GM19452 (cell line): ENCODE data around the gene NXPH2.
"Not testable (repeated sequence)": the region's sequence is repeated elsewhere in the genome, so short reads cannot be mapped to it uniquely, and the experiment has no call there.

Experiments
- ATAC-seq: cut with Tn5 transposase; IDR thresholded peaks from one replicate; pipeline ENCODE4 v1.9.1; 2021; ENCODE audit not compliant: unreplicated experiment

NXPH2 gene

GRCh38 chr2:138757384-138757783 lies 22.8 kb downstream of the NXPH2 start:
- ATAC-seq = no peak

GRCh38 chr2:138752197-138752956 lies 27.8 kb downstream of the NXPH2 start:
- no peak for ATAC-seq

- no peak for ATAC-seq
Observed at GRCh38 chr2:138744713-138745112, 35.5 kb downstream of the NXPH2 start.

GRCh38 chr2:138742441-138743057 lies 37.6 kb downstream of the NXPH2 start:
- ATAC-seq = no peak

- no peak for ATAC-seq
Observed at GRCh38 chr2:138741851-138742250, 38.3 kb downstream of the NXPH2 start.

- ATAC-seq = not testable (repeated sequence)
Observed at GRCh38 chr2:138737009-138737554, 43.1 kb downstream of the NXPH2 start.

- no peak for ATAC-seq
Observed at GRCh38 chr2:138732651-138733050, 47.5 kb downstream of the NXPH2 start.

GRCh38 chr2:138730497-138731030 lies 49.6 kb downstream of the NXPH2 start:
- peak; percentile 89 for ATAC-seq

GRCh38 chr2:138727956-138728355 lies 52.2 kb downstream of the NXPH2 start:
- ATAC-seq = no peak

- ATAC-seq = no peak
Observed at GRCh38 chr2:138726681-138727080, 53.5 kb downstream of the NXPH2 start.

GRCh38 chr2:138724729-138725459 lies 55.3 kb downstream of the NXPH2 start:
- ATAC-seq = no peak

GRCh38 chr2:138724327-138724726 lies 55.9 kb downstream of the NXPH2 start:
- ATAC-seq = no peak

GRCh38 chr2:138723196-138723987 lies 56.8 kb downstream of the NXPH2 start:
- no peak for ATAC-seq

GRCh38 chr2:138722316-138722715 lies 57.9 kb downstream of the NXPH2 start:
- ATAC-seq = no peak

GRCh38 chr2:138720035-138720838 lies 60.0 kb downstream of the NXPH2 start:
- ATAC-seq = no peak

GRCh38 chr2:138718405-138718804 lies 61.8 kb downstream of the NXPH2 start:
- ATAC-seq = peak; percentile 62

GRCh38 chr2:138716183-138716582 lies 64.0 kb downstream of the NXPH2 start:
- ATAC-seq = no peak

GRCh38 chr2:138713504-138713903 lies 66.7 kb downstream of the NXPH2 start:
- no peak for ATAC-seq

GRCh38 chr2:138713069-138713496 lies 67.1 kb downstream of the NXPH2 start:
- no peak for ATAC-seq
